Transverse colon (tissue), 4 donors: ENCODE results near the gene PLCXD3. TPM values are rescaled to one million over a fixed set of nuclear protein-coding genes. Genes with fewer than 3 reads are reported as not detected.

Source experiments
- DNase-seq: peaks from one replicate; pipeline ENCODE4 v3.0.0-alpha.2; 2019
- H3K27ac ChIP-seq, 4 donors: fragments of 200-600 bp; sonication (generic); 2 replicates each; pipeline ENCODE4 v1.5.1; 2016 to 2018; ENCODE audit warnings: inconsistent platforms in 4 of 4
- H3K27me3 ChIP-seq: fragments of 200-600 bp; sonication (generic); 2 replicates; pipeline ENCODE4 v1.5.1; 2017; ENCODE audit warnings: inconsistent platforms
- H3K36me3 ChIP-seq, 4 donors: fragments of 200-600 bp; sonication (generic); 2 replicates each; pipeline ENCODE4 v1.5.1; 2017 to 2019; ENCODE audit warnings: inconsistent platforms in 4 of 4
- H3K4me1 ChIP-seq, 4 donors: fragments of 200-600 bp; sonication (generic); 2 replicates each; pipeline ENCODE4 v1.5.1; 2017 to 2020; ENCODE audit warnings: inconsistent platforms in 4 of 4
- H3K4me3 ChIP-seq, 4 donors: fragments of 200-600 bp; sonication (generic); 1 replicate in 1 of 4; 2 replicates in 3 of 4; pipeline versions ENCODE4 v1.5.1 to v1.6.1; 2017 to 2019; ENCODE audit warnings: inconsistent platforms in 4 of 4
- H3K9me3 ChIP-seq, 2 donors: fragments of 200-600 bp; sonication (generic); 2 replicates each; pipeline ENCODE4 v1.5.1; 2017 to 2019; ENCODE audit warnings: inconsistent platforms in 2 of 2
- EP300 ChIP-seq: sonication (generic); formaldehyde crosslinking; IDR thresholded peaks from one replicate; pipeline ENCODE4 v1.6.1; 2017; ENCODE audit warnings: antibody characterized with exemption, low read depth
- POLR2A ChIP-seq: fragments of 450-650 bp; IDR thresholded peaks from one replicate; pipeline ENCODE4 v1.6.1; 2016; ENCODE audit warnings: antibody characterized with exemption, mild to moderate bottlenecking, moderate library complexity
- POLR2AphosphoS5 ChIP-seq, 3 donors: sonication (generic); formaldehyde crosslinking; IDR thresholded peaks; one replicate each; pipeline ENCODE4 v1.6.1; 2016; ENCODE audit warnings: antibody characterized with exemption in 3 of 3
- WGBS, 2 donors: methylation state at CpG; one replicate each; pipeline ENCODE4 v1.1.5; 2018; ENCODE audit warnings: low coverage in 1 of 2; 5-methylcytosine and 5-hydroxymethylcytosine counted together
- in situ Hi-C, 4 donors: fragments of 200-750 bp; cut with MboI; loops; one replicate each; pipeline versions ENCODE4 v1.15.0 to v1.15.1; 2017; ENCODE audit warnings: low sequenced_read_pairs in 3 of 4, low pct_ligation_motif_present in 1 of 4, low pct_unique_long_range_greater_than_20kb in 1 of 4
- intact Hi-C: fragments of 100-400 bp; cut with DNase I; formaldehyde crosslinking; loops from one replicate; pipeline ENCODE4 v1.15.1; 2023; ENCODE audit warnings: low total_unique reads
- total RNA-seq, 4 donors: library from RNA; depleted of rRNA; stranded (reverse); fragments of >200 nt; gene quantifications; one replicate each; pipeline ENCODE4 v1.1.0, GENCODE V29; 2016
- TF ChIP-seq, protein P1 (sequence below), 5 experiments: fragments of 200-600 bp in 3 of 5; fragments of 450-650 bp in 2 of 5; sonication (generic) in 3 of 5; IDR thresholded peaks; 1 replicate in 2 of 5; 2 replicates in 3 of 5; pipeline ENCODE4 v1.5.1; 2016 to 2017; ENCODE audit warnings: antibody characterized with exemption in 5 of 5, inconsistent platforms in 3 of 5, mild to moderate bottlenecking in 2 of 5, moderate library complexity in 1 of 5

PLCXD3 gene
- total RNA-seq, 4 donors from 2014 or later: 0.64 to 1.9 (median 0.68) TPM; not detected in 1

DNA sequence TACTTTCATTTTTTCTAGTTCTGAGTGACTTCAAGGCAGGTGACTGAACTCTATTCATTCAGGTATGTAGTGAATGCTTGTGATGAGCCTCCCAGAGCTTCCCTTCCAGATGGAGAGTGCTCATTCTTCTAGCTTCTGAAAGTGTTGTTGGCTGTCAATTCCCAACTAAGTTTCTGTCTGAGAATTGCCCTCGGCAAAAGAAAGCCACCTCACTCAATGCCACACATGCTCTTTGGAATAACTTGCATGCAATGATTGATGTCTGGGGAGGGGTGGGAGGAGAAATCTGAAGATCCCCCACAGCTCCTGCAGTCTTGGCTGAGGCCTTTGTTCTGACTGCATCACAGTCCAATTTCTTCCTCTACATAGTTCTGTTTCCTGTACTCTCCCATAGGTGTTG, 173.9 kb downstream of the PLCXD3 start:
- Histone ChIP-seq H3K9me3 (no peaks in the 10 kb centered on the region), H3K36me3 (no peaks in the 10 kb centered on the region), H3K27me3 (no peaks in the 10 kb centered on the region), H3K4me1 (peaks cover 0 to 3% (median 0%) of the 10 kb centered on the region in 4 donors), H3K4me3 (no peak overlapping the region), H3K27ac (no peak overlapping the region)
- no peak for DNase-seq
- in situ Hi-C loops (no loop called here), intact Hi-C loops (no loop called here)
- TF ChIP-seq POLR2AphosphoS5 (IDR thresholded peaks at IDR 0.05): no peak
- TF ChIP-seq POLR2A: no peak
- TF ChIP-seq EP300: no peak
- TF ChIP-seq, protein P1, sequence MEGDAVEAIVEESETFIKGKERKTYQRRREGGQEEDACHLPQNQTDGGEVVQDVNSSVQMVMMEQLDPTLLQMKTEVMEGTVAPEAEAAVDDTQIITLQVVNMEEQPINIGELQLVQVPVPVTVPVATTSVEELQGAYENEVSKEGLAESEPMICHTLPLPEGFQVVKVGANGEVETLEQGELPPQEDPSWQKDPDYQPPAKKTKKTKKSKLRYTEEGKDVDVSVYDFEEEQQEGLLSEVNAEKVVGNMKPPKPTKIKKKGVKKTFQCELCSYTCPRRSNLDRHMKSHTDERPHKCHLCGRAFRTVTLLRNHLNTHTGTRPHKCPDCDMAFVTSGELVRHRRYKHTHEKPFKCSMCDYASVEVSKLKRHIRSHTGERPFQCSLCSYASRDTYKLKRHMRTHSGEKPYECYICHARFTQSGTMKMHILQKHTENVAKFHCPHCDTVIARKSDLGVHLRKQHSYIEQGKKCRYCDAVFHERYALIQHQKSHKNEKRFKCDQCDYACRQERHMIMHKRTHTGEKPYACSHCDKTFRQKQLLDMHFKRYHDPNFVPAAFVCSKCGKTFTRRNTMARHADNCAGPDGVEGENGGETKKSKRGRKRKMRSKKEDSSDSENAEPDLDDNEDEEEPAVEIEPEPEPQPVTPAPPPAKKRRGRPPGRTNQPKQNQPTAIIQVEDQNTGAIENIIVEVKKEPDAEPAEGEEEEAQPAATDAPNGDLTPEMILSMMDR (IDR thresholded peaks at IDR 0.05): no peak
- 88% methylated on average over 1 of the region's 1 CpG; no CpG with 5 or more reads in 1 of the 2 donors for WGBS, 2 donors

DNA sequence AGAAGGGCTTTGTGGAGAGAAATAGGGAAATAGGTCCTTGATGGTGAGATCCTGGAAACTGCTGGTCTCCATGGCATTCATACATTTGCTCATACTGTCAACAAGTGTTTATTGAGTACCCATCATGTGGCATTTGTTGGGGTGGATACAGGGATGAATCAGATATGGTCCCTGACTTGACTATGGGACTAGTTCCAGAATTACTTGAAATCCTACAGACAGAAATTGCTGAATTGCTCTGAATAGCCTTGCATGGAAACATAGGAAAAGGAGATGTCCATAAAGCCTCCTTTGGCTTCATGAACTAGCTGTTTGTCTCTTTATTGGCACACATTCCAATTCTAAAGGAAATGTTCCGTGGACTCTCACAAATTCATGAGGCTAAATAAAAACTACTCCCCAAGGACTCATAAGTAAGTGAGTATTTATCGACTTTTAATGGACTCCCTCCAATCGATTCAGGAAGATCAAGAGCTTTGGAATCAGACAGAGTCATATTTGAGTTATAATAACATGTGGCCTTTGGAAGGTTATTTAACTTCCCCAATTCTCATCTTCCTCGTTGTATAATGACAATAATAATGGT, 174.7 kb downstream of the PLCXD3 start:
- no peak for TF ChIP-seq POLR2A
- TF ChIP-seq POLR2AphosphoS5 (IDR thresholded peaks at IDR 0.05): no peak
- TF ChIP-seq EP300: no peak
- TF ChIP-seq, protein P1 (IDR thresholded peaks at IDR 0.05): no peak
- no peak for DNase-seq
- intact Hi-C loops: no loop called here
- in situ Hi-C loops: no loop called here
- Histone ChIP-seq H3K9me3 (no peaks in the 10 kb centered on the region), H3K27me3 (no peaks in the 10 kb centered on the region), H3K27ac (no peak overlapping the region), H3K36me3 (no peaks in the 10 kb centered on the region), H3K4me1 (peaks cover 0 to 3% (median 0%) of the 10 kb centered on the region in 4 donors), H3K4me3 (no peak overlapping the region)
- WGBS, 2 donors: 52 to 60% methylated on average over 4 of the region's 4 CpGs

DNA sequence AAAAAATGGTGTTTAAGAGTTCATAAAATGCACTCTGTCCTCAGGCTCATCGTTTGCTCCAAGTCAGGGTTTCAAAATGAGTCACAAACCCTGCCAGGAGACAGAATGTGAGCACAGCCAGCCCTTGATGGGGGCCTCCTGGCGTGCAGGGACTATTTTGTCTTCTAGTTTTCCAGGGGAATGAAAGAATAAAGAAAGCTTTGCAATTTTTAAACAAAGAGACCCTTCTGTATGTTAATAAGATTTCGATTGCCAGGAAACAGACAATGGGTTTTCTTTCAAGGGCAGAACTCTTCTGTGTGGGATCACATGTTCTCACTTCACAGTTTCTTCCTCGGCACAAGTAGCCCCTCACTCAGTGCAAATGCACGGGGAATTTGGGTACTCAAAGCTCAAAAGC, 175.6 kb downstream of the PLCXD3 start:
- no peak for DNase-seq
- Histone ChIP-seq H3K9me3 (no peaks in the 10 kb centered on the region), H3K27me3 (no peaks in the 10 kb centered on the region), H3K4me1 (peaks cover 0 to 3% (median 0%) of the 10 kb centered on the region in 4 donors), H3K4me3 (no peak overlapping the region), H3K27ac (peak overlapping the region in 1 of 4 donors; percentile 5), H3K36me3 (no peaks in the 10 kb centered on the region)
- in situ Hi-C loops (no loop called here), intact Hi-C loops (no loop called here)
- TF ChIP-seq EP300 (no peak), POLR2A (no peak), POLR2AphosphoS5 (IDR thresholded peaks at IDR 0.05) (no peak)
- TF ChIP-seq, protein P1 (IDR thresholded peaks at IDR 0.05): no peak
- WGBS, 2 donors: 49 to 52% methylated on average over 5 of the region's 5 CpGs

DNA sequence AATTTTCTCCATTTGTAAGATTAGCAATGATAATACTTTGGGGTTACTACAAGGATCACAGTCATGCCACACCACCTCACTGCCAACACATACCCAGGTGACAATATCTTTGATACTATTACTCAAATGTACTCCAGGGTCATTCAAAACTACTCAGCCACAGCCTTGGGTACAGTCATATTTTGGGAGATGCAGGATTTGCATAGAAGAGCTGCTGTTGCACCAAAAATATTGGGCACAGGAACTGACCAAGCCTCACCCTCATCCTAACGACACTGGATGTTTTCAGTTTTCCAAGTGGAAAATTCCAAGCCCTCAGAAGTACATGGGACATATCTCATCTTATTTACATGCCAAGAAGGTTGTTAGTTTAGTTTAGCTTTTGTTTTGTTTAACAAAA, 176.2 kb downstream of the PLCXD3 start:
- WGBS, 2 donors: 20 to 40% methylated on average over 1 of the region's 1 CpG
- Histone ChIP-seq H3K4me1 (peaks cover 0 to 3% (median 0%) of the 10 kb centered on the region in 4 donors), H3K27me3 (no peaks in the 10 kb centered on the region), H3K36me3 (no peaks in the 10 kb centered on the region), H3K27ac (peak overlapping the region in 1 of 4 donors; percentile 5), H3K4me3 (no peak overlapping the region), H3K9me3 (no peaks in the 10 kb centered on the region)
- in situ Hi-C loops (no loop called here), intact Hi-C loops (no loop called here)
- TF ChIP-seq, protein P1 (IDR thresholded peaks at IDR 0.05): no peak
- TF ChIP-seq POLR2A (no peak), POLR2AphosphoS5 (IDR thresholded peaks at IDR 0.05) (no peak), EP300 (no peak)
- DNase-seq: no peak
